T-helper 1 cell (primary cell): ENCODE measurements around the gene C1orf167.

Source experiments
- DNase-seq, 5 donors: peaks; one replicate each; pipeline ENCODE4 v3.0.0-alpha.2; 2012 to 2020

The C1orf167 gene

GRCh38 chr1:11735854-11736745 lies 25.9 kb upstream of the C1orf167 start, which contains the start of gene AGTRAP:
Gene AGTRAP, plus strand, starts transcription at chr1:11736136. Its CDS starts 73 bp downstream, at chr1:11736209.
- DNase-seq, result peak; percentile 77 to 90 (median 84)

GRCh38 chr1:11736746-11737639 lies 25.0 kb upstream of the C1orf167 start:
- DNase-seq, result peak in 2 of 5 donors; percentile 24 to 59

- DNase-seq, result no peak
Measured at GRCh38 chr1:11738096-11738495, 23.9 kb upstream of the C1orf167 start.

- no peak for DNase-seq
Measured at GRCh38 chr1:11738783-11739182, 23.2 kb upstream of the C1orf167 start.

- DNase-seq, result peak in 1 of 5 donors; percentile 82
Measured at GRCh38 chr1:11740258-11741192, 21.5 kb upstream of the C1orf167 start.

GRCh38 chr1:11741482-11741881 lies 20.5 kb upstream of the C1orf167 start:
- no peak for DNase-seq

- DNase-seq, result no peak
Measured at GRCh38 chr1:11741919-11742558, 20.0 kb upstream of the C1orf167 start.

- DNase-seq, result no peak
Measured at GRCh38 chr1:11744287-11744686, 17.7 kb upstream of the C1orf167 start.

GRCh38 chr1:11746092-11746491 lies 15.9 kb upstream of the C1orf167 start:
- no peak for DNase-seq

GRCh38 chr1:11746795-11747487 lies 15.1 kb upstream of the C1orf167 start:
- no peak for DNase-seq

- peak in 1 of 5 donors; percentile 25 for DNase-seq
Measured at GRCh38 chr1:11748294-11749202, 13.4 kb upstream of the C1orf167 start.

- DNase-seq, result peak in 4 of 5 donors; percentile 28 to 78 (median 38)
Measured at GRCh38 chr1:11749203-11749689, 12.7 kb upstream of the C1orf167 start.

GRCh38 chr1:11749996-11750395 lies 12.0 kb upstream of the C1orf167 start:
- DNase-seq, result no peak

GRCh38 chr1:11751087-11751486 lies 10.9 kb upstream of the C1orf167 start:
- no peak for DNase-seq

GRCh38 chr1:11752359-11753088 lies 9.5 kb upstream of the C1orf167 start:
- no peak for DNase-seq

GRCh38 chr1:11753555-11754208 lies 8.3 kb upstream of the C1orf167 start:
- DNase-seq, result no peak

GRCh38 chr1:11757047-11757446 lies 4.9 kb upstream of the C1orf167 start:
- DNase-seq, result no peak

- no peak for DNase-seq
Measured at GRCh38 chr1:11759791-11760190, 2.2 kb upstream of the C1orf167 start.
